ENCODE results near the gene B4GAT1. TPM values are rescaled to one million over a fixed set of nuclear protein-coding genes. Genes with fewer than 3 reads are reported as not detected.
"Not testable (repeated sequence)": the region's sequence is repeated elsewhere in the genome, so short reads cannot be mapped to it uniquely, and the experiment has no call there.

The B4GAT1 gene
- total RNA-seq, 1 donor from 2014 or later, result 31.6 TPM

DNA sequence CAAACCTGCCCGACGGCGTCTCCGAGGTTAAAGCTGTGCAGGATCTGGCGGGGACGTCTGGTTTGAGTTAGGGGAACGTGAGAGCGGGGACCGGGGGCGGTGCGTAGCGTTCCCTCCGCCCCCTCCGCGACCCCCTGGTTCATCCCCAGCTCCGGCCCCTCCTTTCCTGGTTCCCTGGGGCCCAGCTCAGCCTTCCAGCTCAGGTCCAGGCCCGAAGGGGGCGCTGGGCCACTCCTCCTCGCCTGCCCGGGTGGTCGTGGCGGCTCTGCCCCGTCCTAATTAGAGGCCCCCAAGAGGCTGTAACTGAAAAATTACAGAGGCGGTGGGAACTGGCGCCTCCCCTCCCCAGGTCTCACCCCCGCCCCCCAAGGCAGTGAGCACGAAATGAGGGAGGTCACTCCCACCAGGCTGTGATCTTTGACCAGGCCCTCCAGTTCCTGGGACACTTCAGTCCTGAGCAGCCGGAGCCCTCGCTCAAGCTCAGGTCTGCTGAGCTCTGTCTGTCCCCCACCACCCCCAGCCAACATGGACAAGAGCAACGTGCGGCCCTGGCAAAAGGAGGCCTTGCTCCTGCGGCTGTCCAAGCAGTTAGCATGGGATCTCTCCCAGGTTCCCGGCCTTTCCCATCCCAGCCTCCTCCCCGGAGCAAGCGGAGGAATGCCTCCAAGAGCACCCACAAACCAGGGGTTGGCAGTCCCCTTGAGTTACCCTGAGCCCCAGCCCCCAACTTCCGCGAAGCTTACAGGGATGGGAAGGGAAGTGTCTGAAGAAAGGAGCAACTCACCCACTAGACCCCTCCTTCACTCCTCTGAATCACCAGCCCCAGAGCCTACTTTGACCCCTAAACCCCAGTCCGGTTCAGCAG, 33.9 kb downstream of the B4GAT1 start:
- intact Hi-C loops (cut with DNase I), result no loop called here
- DNase-seq (ENCODE audit: low spot score), result no peak

DNA sequence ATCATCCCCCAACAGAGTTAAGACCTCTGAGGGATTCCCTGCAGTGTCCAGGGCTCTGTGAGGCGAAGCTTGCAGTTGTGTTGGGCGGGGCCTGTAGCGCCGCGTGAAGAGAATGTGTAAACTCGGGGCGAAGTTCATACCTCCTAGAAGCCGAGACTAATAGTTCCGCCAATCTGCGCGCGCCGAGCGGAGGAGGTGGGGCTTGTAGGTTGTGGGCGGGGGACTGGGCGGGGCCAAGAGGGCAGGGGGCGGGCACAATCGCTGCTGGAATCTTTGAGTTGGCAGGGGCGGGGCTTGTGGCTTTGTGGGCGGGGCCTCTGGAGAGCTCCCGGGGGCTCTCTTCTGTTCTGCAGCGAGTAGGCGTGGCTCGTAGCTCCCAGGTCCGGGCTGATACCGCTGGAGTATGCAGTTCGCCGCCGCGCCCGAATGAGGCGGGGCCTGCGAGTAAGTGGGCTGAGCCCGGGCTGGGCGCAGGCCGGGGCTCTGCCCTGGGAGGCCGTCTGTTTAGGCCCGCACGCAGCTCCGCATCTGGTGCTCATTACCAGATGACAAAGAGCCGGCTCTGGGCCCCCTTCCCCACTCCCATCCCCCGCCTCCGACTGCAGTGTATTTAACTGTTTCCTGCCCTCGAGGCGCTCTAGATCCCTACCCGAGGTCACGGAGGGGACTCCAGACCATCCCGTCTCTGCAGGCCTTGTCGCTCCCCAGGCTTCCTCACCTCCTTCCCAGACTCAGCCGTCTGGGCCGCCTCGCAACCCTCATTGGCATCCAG, 34.7 kb downstream of the B4GAT1 start:
- DNase-seq (ENCODE audit: low spot score), result peak; percentile 98
- intact Hi-C loops (cut with DNase I), result loop anchor here (1.0 kb wide), 1 partner anchor 16 kb away; no protein-coding TSS in a partner anchor

GRCh38 chr11:66311965-66312548, 35.4 kb downstream of the B4GAT1 start:
- intact Hi-C loops (cut with DNase I), result loop anchor here (1.0 to 2.0 kb wide), 2 partner anchors 16 to 75 kb away; no protein-coding TSS in a partner anchor
- peak; percentile 94 for DNase-seq (ENCODE audit: low spot score)

DNA sequence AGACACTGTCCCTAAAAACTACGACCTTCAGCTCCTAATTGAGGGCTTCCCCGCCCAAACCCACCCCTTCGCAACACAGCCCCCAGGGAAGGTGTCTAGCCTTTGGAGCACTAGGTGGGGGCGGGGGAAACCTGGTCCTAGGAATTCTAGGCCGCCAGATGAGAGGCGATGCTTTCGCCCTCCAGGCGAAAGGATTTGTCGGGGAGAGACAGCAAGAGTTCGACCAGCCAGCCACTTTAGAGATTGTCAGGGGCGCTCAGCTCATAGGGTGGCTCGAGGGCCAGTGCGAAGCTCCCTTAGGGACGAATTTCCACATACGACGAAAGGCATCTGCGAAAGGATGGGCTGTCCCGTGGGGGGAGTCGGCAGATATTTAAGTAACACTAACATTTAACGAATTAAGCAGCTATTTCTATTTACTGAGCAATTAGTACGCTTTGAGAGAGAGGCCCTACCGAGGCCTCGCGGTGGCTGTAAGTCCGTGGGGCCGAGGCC, 35.9 kb downstream of the B4GAT1 start:
- intact Hi-C loops (cut with DNase I), result loop anchor here (2.0 kb wide), 1 partner anchor 75 kb away; no protein-coding TSS in a partner anchor
- no peak for DNase-seq (ENCODE audit: low spot score)

DNA sequence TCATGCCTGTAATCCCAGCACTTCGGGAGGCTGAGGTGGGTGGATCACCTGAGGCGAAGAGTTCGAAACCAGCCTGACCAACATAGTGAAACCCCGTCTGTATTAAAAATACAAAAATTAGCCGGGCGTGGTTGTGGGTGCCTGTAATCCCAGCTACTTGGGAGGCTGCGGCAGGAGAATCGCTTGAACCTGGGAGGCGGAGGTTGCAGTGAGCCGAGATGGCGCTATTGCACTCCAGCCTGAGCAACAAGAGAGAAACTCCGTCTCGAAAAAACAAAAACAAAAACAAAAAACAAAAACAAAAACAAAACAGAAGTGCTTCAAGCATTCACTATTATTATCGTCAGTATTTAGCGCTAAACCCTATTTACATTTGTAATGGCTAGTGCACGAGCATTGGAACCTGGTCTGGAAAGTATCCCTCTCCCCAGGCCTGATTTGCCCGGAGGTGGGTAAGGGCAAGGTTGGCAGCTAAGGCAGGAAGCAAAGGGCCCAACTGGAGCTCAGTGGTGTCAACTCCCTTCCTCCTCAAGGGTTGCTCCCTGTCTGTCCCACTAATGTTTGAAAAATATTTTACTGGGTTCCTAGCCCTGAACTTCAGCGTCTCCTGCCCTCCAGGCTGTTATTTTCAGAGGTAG, 36.5 kb downstream of the B4GAT1 start:
- not testable (repeated sequence) for DNase-seq (ENCODE audit: low spot score)
- intact Hi-C loops (cut with DNase I), result loop anchor here (2.0 kb wide), 1 partner anchor 76 kb away; no protein-coding TSS in a partner anchor

- intact Hi-C loops (cut with DNase I), result loop anchor here (2.0 kb wide), 1 partner anchor 76 kb away; no protein-coding TSS in a partner anchor
- no peak for DNase-seq (ENCODE audit: low spot score)
Observed at GRCh38 chr11:66310324-66310723, 37.1 kb downstream of the B4GAT1 start.

DNA sequence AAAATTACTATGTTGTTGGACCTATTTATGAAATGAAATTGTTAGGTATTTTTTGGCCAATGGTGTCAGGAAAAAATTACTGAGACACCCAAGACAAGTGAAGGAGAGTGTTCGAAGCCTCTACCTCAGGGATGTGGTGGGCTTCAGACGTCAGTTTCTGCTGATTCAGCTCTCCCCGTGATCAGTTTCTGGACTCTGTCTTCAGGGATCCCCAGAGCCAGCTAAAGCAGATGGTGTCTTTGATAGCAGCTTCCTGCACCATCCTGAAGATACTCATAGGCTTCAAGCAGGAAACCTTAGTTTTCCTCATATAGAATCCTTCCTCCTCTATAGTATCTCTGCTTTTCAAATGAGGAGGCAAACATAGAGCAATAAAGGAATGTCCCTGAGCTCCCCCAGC, 38.0 kb downstream of the B4GAT1 start:
- DNase-seq (ENCODE audit: low spot score), result no peak
- intact Hi-C loops (cut with DNase I), result no loop called here

DNA sequence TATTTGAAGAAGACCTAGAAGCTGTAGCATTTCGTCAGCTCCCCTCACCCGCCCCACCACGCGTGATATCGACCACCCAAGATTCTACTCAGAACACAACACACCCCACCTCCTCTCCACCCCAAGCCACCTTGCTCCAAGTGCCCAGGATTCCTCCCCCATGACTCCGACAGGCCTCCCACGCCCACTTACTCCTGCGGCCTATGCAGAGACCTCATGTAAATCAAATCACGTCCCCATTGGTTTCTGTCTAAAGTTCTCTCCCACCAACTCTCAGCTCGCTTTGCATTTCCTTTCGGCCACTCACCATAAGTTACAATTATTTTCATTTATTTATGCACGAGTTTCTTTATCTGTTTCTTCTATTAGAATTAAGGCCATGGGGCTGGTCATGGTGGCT, 44.8 kb downstream of the B4GAT1 start:
- intact Hi-C loops (cut with DNase I), result no loop called here
- DNase-seq (ENCODE audit: low spot score), result no peak

DNA sequence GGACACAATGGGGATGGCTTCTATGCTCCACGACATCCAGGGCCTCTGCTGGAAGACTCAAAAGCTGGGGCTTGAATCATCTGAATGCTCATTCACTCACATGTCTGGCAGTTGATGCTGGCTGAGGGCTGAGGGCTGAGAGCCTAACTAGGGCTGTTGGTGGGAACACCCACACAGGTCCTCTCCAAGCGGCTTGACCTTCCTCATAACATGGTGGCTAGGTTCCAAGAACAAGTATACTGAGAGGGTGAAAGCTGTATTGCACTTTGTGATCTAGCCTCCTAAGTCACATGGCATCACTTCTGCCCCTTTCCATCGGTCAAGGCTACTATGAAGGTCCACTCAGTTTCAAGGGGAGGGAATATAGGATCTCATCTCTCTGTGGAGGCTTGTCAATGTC, 48.2 kb downstream of the B4GAT1 start:
- no peak for DNase-seq (ENCODE audit: low spot score)
- intact Hi-C loops (cut with DNase I), result no loop called here

- intact Hi-C loops (cut with DNase I), result no loop called here
- DNase-seq (ENCODE audit: low spot score), result no peak
Observed at GRCh38 chr11:66297610-66298009, 49.8 kb downstream of the B4GAT1 start.

Other genes starting within 250 kb of the B4GAT1 start
- 43.5 TPM for gene KLC2, start 89.9 kb downstream of the B4GAT1 start, total RNA-seq
- gene RAB1B, start 79.0 kb downstream of the B4GAT1 start, total RNA-seq, result 124 TPM
- 0.22 TPM for gene CNIH2, start 69.5 kb downstream of the B4GAT1 start, total RNA-seq
- 74.0 TPM for gene YIF1A, start 58.5 kb downstream of the B4GAT1 start, total RNA-seq
- gene TMEM151A, start 55.7 kb downstream of the B4GAT1 start, total RNA-seq, result 0.24 TPM
- gene CD248, start 30.6 kb downstream of the B4GAT1 start, total RNA-seq, result 9.7 TPM
- 2.2 TPM for gene RIN1, start 11.2 kb downstream of the B4GAT1 start, total RNA-seq
- 14.6 TPM for gene BRMS1, start 2.5 kb downstream of the B4GAT1 start, total RNA-seq
- gene SLC29A2, start 24.1 kb upstream of the B4GAT1 start, total RNA-seq, result 8.8 TPM
- gene NPAS4, start 73.4 kb upstream of the B4GAT1 start, total RNA-seq, result not detected
- gene MRPL11, start 91.2 kb upstream of the B4GAT1 start, total RNA-seq, result 40.3 TPM
- 7.7 TPM for gene PELI3, start 119.3 kb upstream of the B4GAT1 start, total RNA-seq
- gene DPP3, start 132.8 kb upstream of the B4GAT1 start, total RNA-seq, result 13.2 TPM
- gene BBS1, start 163.0 kb upstream of the B4GAT1 start, total RNA-seq, result 19.5 TPM
- gene ZDHHC24, start 198.4 kb upstream of the B4GAT1 start, total RNA-seq, result 5.8 TPM
- 0.11 TPM for gene ACTN3, start 199.3 kb upstream of the B4GAT1 start, total RNA-seq
- 57.6 TPM for gene CTSF, start 221.0 kb upstream of the B4GAT1 start, total RNA-seq
- 0.43 TPM for gene CCDC87, start 245.4 kb upstream of the B4GAT1 start, total RNA-seq
- gene CCS, start 245.6 kb upstream of the B4GAT1 start, total RNA-seq, result 21.9 TPM